ENCODE measurements around the gene SMARCA5. TPM values are rescaled to one million over a fixed set of nuclear protein-coding genes. Genes with fewer than 3 reads are reported as not detected.

Gene SMARCA5
- total and polyA plus RNA-seq, 4 donors, result 6.8 to 34.7 (median 12.6) TPM

DNA sequence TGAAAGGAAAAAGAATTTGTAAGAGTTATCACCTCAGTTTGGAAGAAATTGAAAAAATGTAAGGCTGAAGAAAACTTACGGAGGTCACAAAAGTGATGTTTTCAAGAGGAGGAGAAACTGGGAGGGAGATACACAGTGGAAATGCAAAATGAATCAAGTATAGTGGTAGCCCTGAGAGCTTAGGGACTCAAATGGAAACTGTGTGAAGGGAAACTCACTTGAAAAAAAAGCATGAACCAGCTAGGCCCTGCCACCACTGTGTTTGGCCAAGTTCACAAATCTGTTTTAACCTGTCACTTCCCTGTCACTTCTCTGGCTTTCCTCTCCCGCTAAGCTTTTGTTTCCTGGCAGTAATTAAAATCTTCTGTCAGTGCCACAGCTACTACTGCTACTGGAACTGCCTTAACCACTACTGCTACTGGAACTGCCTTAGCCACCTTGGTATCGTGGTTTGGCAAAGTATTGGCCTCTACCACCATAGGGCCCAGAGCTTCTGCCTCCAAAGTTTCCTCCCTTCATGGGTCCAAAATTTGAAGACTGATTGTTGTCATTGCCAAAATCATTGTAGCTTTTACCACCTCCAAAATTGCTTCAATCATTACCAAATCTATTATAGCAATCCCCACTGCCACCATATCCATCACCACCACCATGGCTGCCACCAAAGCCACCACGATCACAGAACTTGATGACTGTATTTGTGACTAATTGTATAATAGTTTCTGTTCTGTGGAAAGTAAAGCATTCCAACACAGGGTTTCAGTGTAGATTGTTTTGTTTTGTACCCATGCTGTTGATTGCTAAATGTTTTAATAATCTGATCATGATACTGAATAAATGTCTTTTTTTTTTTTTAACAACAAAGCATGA lies 41.5 kb downstream of the SMARCA5 start:
- peaks cover 0 to 17% (median 2%) of the 10 kb centered on the region in 4 donors for H3K4me1 ChIP-seq (ENCODE audit: control insufficient read depth in 4 of 4, insufficient read depth in 4 of 4, low read length in 3 of 4)
- H3K36me3 ChIP-seq (ENCODE audit: control insufficient read depth in 4 of 4, insufficient read depth in 3 of 4, low read depth in 1 of 4, low read length in 3 of 4), result peaks cover 2 to 20% (median 7%) of the 10 kb centered on the region in 4 donors
- 71% methylated on average over 4 of the region's 4 CpGs for WGBS
- H3K4me3 ChIP-seq (ENCODE audit: low read depth in 1 of 3, low read length in 3 of 3), result no peak overlapping the region
- no peak for DNase-seq (ENCODE audit: low spot score)
- no peak overlapping the region for H3K9ac ChIP-seq (ENCODE audit: low read depth in 1 of 2, low read length in 2 of 2)
- H3K9me3 ChIP-seq (ENCODE audit: control insufficient read depth in 4 of 4, low read length in 3 of 4), result no peaks in the 10 kb centered on the region
- H3K27ac ChIP-seq (ENCODE audit: low read depth in 1 of 2, low read length in 2 of 2), result no peak overlapping the region
- H3K27me3 ChIP-seq (ENCODE audit: control insufficient read depth in 4 of 4, insufficient read depth in 4 of 4, low read length in 3 of 4), result no peaks in the 10 kb centered on the region
- TF ChIP-seq GABPA (IDR thresholded peaks at IDR 0.05 in 1 of 2, conservative IDR thresholded peaks at IDR 0.05 in 1 of 2) (no peak), RXRA (IDR thresholded peaks at IDR 0.05) (no peak), RAD21 (IDR thresholded peaks at IDR 0.05) (no peak), FOXA2 (IDR thresholded peaks at IDR 0.05) (no peak), MAX (IDR thresholded peaks at IDR 0.05) (no peak), NR2F2 (IDR thresholded peaks at IDR 0.05) (no peak), ATF3 (IDR thresholded peaks at IDR 0.05) (no peak), FOXA1 (IDR thresholded peaks at IDR 0.05) (no peak), EGR1 (IDR thresholded peaks at IDR 0.05; ENCODE audit: low read depth in 2 of 2) (no peak), HNF4G (IDR thresholded peaks at IDR 0.05) (no peak), SP1 (IDR thresholded peaks at IDR 0.05) (no peak), TAF1 (conservative IDR thresholded peaks at IDR 0.05) (no peak)
- TF ChIP-seq, protein P1, sequence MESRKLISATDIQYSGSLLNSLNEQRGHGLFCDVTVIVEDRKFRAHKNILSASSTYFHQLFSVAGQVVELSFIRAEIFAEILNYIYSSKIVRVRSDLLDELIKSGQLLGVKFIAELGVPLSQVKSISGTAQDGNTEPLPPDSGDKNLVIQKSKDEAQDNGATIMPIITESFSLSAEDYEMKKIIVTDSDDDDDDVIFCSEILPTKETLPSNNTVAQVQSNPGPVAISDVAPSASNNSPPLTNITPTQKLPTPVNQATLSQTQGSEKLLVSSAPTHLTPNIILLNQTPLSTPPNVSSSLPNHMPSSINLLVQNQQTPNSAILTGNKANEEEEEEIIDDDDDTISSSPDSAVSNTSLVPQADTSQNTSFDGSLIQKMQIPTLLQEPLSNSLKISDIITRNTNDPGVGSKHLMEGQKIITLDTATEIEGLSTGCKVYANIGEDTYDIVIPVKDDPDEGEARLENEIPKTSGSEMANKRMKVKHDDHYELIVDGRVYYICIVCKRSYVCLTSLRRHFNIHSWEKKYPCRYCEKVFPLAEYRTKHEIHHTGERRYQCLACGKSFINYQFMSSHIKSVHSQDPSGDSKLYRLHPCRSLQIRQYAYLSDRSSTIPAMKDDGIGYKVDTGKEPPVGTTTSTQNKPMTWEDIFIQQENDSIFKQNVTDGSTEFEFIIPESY (IDR thresholded peaks at IDR 0.05), result no peak

DNA sequence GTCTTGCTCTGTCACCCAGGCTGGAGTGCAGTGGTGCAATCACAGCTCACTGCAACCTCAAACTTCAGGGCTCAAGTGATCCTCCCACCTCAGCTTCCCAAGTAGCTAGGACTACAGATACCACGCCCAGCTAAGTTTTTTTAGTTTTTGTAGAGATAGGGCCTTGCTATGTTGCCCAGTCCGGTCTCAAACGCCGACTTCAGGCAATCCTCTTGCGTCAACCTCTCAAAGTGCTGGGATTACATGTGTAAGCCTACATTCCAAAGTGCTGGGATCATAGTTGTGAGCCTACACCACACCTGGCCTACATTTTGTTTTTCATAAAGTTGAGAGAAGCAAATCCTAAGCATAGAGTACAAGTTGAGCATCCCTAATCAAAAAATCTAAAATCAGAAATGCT lies 42.2 kb downstream of the SMARCA5 start:
- Histone ChIP-seq H3K9ac (ENCODE audit: low read depth in 1 of 2, low read length in 2 of 2) (no peak overlapping the region), H3K27ac (ENCODE audit: low read depth in 1 of 2, low read length in 2 of 2) (no peak overlapping the region), H3K9me3 (ENCODE audit: control insufficient read depth in 4 of 4, low read length in 3 of 4) (no peaks in the 10 kb centered on the region), H3K36me3 (ENCODE audit: control insufficient read depth in 4 of 4, insufficient read depth in 3 of 4, low read depth in 1 of 4, low read length in 3 of 4) (peaks cover 2 to 15% (median 7%) of the 10 kb centered on the region in 4 donors), H3K4me1 (ENCODE audit: control insufficient read depth in 4 of 4, insufficient read depth in 4 of 4, low read length in 3 of 4) (peaks cover 0 to 14% (median 2%) of the 10 kb centered on the region in 4 donors), H3K27me3 (ENCODE audit: control insufficient read depth in 4 of 4, insufficient read depth in 4 of 4, low read length in 3 of 4) (no peaks in the 10 kb centered on the region), H3K4me3 (ENCODE audit: low read depth in 1 of 3, low read length in 3 of 3) (no peak overlapping the region)
- no peak for TF ChIP-seq YY1 (IDR thresholded peaks at IDR 0.05)
- no peak for TF ChIP-seq FOXA2 (IDR thresholded peaks at IDR 0.05)
- TF ChIP-seq, protein P1 (IDR thresholded peaks at IDR 0.05), result no peak
- no peak for TF ChIP-seq RXRA (IDR thresholded peaks at IDR 0.05)
- no peak for TF ChIP-seq GABPA (IDR thresholded peaks at IDR 0.05 in 1 of 2, conservative IDR thresholded peaks at IDR 0.05 in 1 of 2)
- no peak for TF ChIP-seq HNF4G (IDR thresholded peaks at IDR 0.05)
- no peak for TF ChIP-seq FOXA1 (IDR thresholded peaks at IDR 0.05)
- no peak for TF ChIP-seq CTCF (IDR thresholded peaks at IDR 0.05; ENCODE audit: low read depth, low read length, missing input control)
- TF ChIP-seq ATF3 (IDR thresholded peaks at IDR 0.05), result no peak
- no peak for TF ChIP-seq REST (IDR thresholded peaks at IDR 0.05)
- no peak for TF ChIP-seq HNF4A (conservative IDR thresholded peaks at IDR 0.05)
- TF ChIP-seq SP1 (IDR thresholded peaks at IDR 0.05), result no peak
- TF ChIP-seq TAF1 (conservative IDR thresholded peaks at IDR 0.05), result no peak
- TF ChIP-seq MAX (IDR thresholded peaks at IDR 0.05), result no peak
- TF ChIP-seq EGR1 (IDR thresholded peaks at IDR 0.05; ENCODE audit: low read depth in 2 of 2), result no peak
- no peak for TF ChIP-seq RAD21 (IDR thresholded peaks at IDR 0.05)
- no peak for TF ChIP-seq NR2F2 (IDR thresholded peaks at IDR 0.05)
- no peak for TF ChIP-seq JUND (IDR thresholded peaks at IDR 0.05)
- WGBS, result 93% methylated on average over 5 of the region's 5 CpGs
- no peak for DNase-seq (ENCODE audit: low spot score)

All from liver (tissue), 9 donors.